ENCODE results near the gene UBE2H. TPM values are rescaled to one million over a fixed set of nuclear protein-coding genes. Genes with fewer than 3 reads are reported as not detected.

The UBE2H gene
- total and polyA plus RNA-seq, 4 donors, result 11.9 to 84.2 (median 23.7) TPM

GRCh38 chr7:129986600-129986999 lies 33.8 kb upstream of the UBE2H start:
- 96% methylated on average over 9 of the region's 9 CpGs for WGBS

GRCh38 chr7:129980667-129981066 lies 27.9 kb upstream of the UBE2H start:
- Histone ChIP-seq H3K27ac (ENCODE audit: low read depth in 1 of 2, low read length in 2 of 2) (no peak overlapping the region), H3K9ac (ENCODE audit: low read depth in 1 of 2, low read length in 2 of 2) (no peak overlapping the region), H3K36me3 (ENCODE audit: control insufficient read depth in 4 of 4, insufficient read depth in 3 of 4, low read depth in 1 of 4, low read length in 3 of 4) (no peaks in the 10 kb centered on the region), H3K4me3 (ENCODE audit: low read depth in 1 of 3, low read length in 3 of 3) (no peak overlapping the region), H3K27me3 (ENCODE audit: control insufficient read depth in 4 of 4, insufficient read depth in 4 of 4, low read length in 3 of 4) (no peaks in the 10 kb centered on the region), H3K9me3 (ENCODE audit: control insufficient read depth in 4 of 4, low read length in 3 of 4) (no peaks in the 10 kb centered on the region), H3K4me1 (ENCODE audit: control insufficient read depth in 4 of 4, insufficient read depth in 4 of 4, low read length in 3 of 4) (no peaks in the 10 kb centered on the region)
- WGBS, result 92% methylated on average over 2 of the region's 2 CpGs
- DNase-seq (ENCODE audit: low spot score), result no peak
- TF ChIP-seq YY1 (IDR thresholded peaks at IDR 0.05) (no peak), HNF4G (IDR thresholded peaks at IDR 0.05) (no peak), EGR1 (IDR thresholded peaks at IDR 0.05; ENCODE audit: low read depth in 2 of 2) (no peak), RXRA (IDR thresholded peaks at IDR 0.05) (no peak), CTCF (IDR thresholded peaks at IDR 0.05; ENCODE audit: low read depth, low read length, missing input control) (no peak), FOXA2 (IDR thresholded peaks at IDR 0.05) (no peak), FOXA1 (IDR thresholded peaks at IDR 0.05) (no peak), ZBTB33 (IDR thresholded peaks at IDR 0.05) (no peak), GABPA (IDR thresholded peaks at IDR 0.05 in 1 of 2, conservative IDR thresholded peaks at IDR 0.05 in 1 of 2) (no peak), JUND (IDR thresholded peaks at IDR 0.05) (no peak), SP1 (IDR thresholded peaks at IDR 0.05) (no peak), NR2F2 (IDR thresholded peaks at IDR 0.05) (no peak), MAX (IDR thresholded peaks at IDR 0.05) (no peak)

More at GRCh38 chr7:129986600-129986999, 33.8 kb upstream of the UBE2H start:
- H3K9me3 ChIP-seq (ENCODE audit: control insufficient read depth in 4 of 4, low read length in 3 of 4), result no peaks in the 10 kb centered on the region
- peaks cover 3 to 9% (median 6%) of the 10 kb centered on the region in 4 donors for H3K4me1 ChIP-seq (ENCODE audit: control insufficient read depth in 4 of 4, insufficient read depth in 4 of 4, low read length in 3 of 4)
- H3K36me3 ChIP-seq (ENCODE audit: control insufficient read depth in 4 of 4, insufficient read depth in 3 of 4, low read depth in 1 of 4, low read length in 3 of 4), result no peaks in the 10 kb centered on the region
- H3K9ac ChIP-seq (ENCODE audit: low read depth in 1 of 2, low read length in 2 of 2), result no peak overlapping the region
- TF ChIP-seq NR2F2 (IDR thresholded peaks at IDR 0.05) (no peak), JUND (IDR thresholded peaks at IDR 0.05) (no peak), FOXA2 (IDR thresholded peaks at IDR 0.05) (no peak), ZBTB33 (IDR thresholded peaks at IDR 0.05) (no peak), YY1 (IDR thresholded peaks at IDR 0.05) (no peak), TAF1 (conservative IDR thresholded peaks at IDR 0.05) (no peak), MAX (IDR thresholded peaks at IDR 0.05) (no peak), HNF4A (conservative IDR thresholded peaks at IDR 0.05) (no peak), HNF4G (IDR thresholded peaks at IDR 0.05) (no peak), RXRA (IDR thresholded peaks at IDR 0.05) (no peak), SP1 (IDR thresholded peaks at IDR 0.05) (no peak), CTCF (IDR thresholded peaks at IDR 0.05; ENCODE audit: low read depth, low read length, missing input control) (no peak), RAD21 (IDR thresholded peaks at IDR 0.05) (no peak), EGR1 (IDR thresholded peaks at IDR 0.05; ENCODE audit: low read depth in 2 of 2) (no peak)
- DNase-seq (ENCODE audit: low spot score), result no peak
- H3K4me3 ChIP-seq (ENCODE audit: low read depth in 1 of 3, low read length in 3 of 3), result no peak overlapping the region
- H3K27ac ChIP-seq (ENCODE audit: low read depth in 1 of 2, low read length in 2 of 2), result no peak overlapping the region
- H3K27me3 ChIP-seq (ENCODE audit: control insufficient read depth in 4 of 4, insufficient read depth in 4 of 4, low read length in 3 of 4), result no peaks in the 10 kb centered on the region
